ENCODE results near the gene ADIG. TPM values are rescaled to one million over a fixed set of nuclear protein-coding genes. Genes with fewer than 3 reads are reported as not detected.

The ADIG gene
- total and polyA plus RNA-seq, 12 donors = 0.32 TPM; not detected in 11

- TF ChIP-seq CTCF (IDR thresholded peaks at IDR 0.05) = no peak
These were observed 54.8 kb downstream of the ADIG start for GRCh38 chr20:38635721-38636288.

More at GRCh38 chr20:38635721-38636288, 54.8 kb downstream of the ADIG start:
- peaks cover 0 to 34% (median 12%) of the 10 kb centered on the region in 7 donors for H3K27me3 ChIP-seq
- H3K27ac ChIP-seq = no peak overlapping the region
- H3K4me3 ChIP-seq = no peak overlapping the region
- H3K9me3 ChIP-seq = peaks cover 0 to 2% (median 0%) of the 10 kb centered on the region in 11 donors
- no peak for DNase-seq
- H3K4me1 ChIP-seq = peaks cover 0 to 6% (median 0%) of the 10 kb centered on the region in 9 donors
- intact Hi-C loops (cut with DNase I) = no loop called here
- 55 to 60% methylated on average over 3 of the region's 3 CpGs for WGBS, 2 donors
- ATAC-seq = no peak
- H3K36me3 ChIP-seq = no peaks in the 10 kb centered on the region

Other genes starting within 250 kb of the ADIG start
- 1 to 10 TPM in 1 of 10 donors, under 1 TPM in 4, not detected in 5; 0.17 to 3.5 (median 0.23) TPM for gene LBP, start 234.7 kb upstream of the ADIG start, total RNA-seq
- 1 to 10 TPM in 1 of 2 donors, under 1 TPM in 1; 0.37 to 1.3 TPM for gene LBP, start 234.7 kb upstream of the ADIG start, polyA plus RNA-seq
- 10 to 100 TPM in 2 of 10 donors, 1 to 10 TPM in 8; 4.2 to 25.9 (median 6.3) TPM for gene SNHG17, start 145.9 kb upstream of the ADIG start, total RNA-seq
- 10 to 100 TPM; 12.3 to 22.9 TPM for gene SNHG17, start 145.9 kb upstream of the ADIG start, polyA plus RNA-seq
- 10 to 100 TPM; 21.6 to 28.2 (median 26.5) TPM for gene RALGAPB, start 108.4 kb upstream of the ADIG start, total RNA-seq
- gene RALGAPB, start 108.4 kb upstream of the ADIG start, polyA plus RNA-seq = 1 to 10 TPM; 8.4 to 9.1 TPM
- not detected for gene ARHGAP40, start 20.6 kb downstream of the ADIG start, total RNA-seq
- gene ARHGAP40, start 20.6 kb downstream of the ADIG start, polyA plus RNA-seq = not detected
- gene SLC32A1, start 143.3 kb downstream of the ADIG start, total RNA-seq = not detected
- not detected for gene SLC32A1, start 143.3 kb downstream of the ADIG start, polyA plus RNA-seq
- 1 to 10 TPM; 1.5 to 4.1 (median 2.8) TPM for gene ACTR5, start 167.3 kb downstream of the ADIG start, total RNA-seq
- 1 to 10 TPM; 4.0 to 5.4 TPM for gene ACTR5, start 167.3 kb downstream of the ADIG start, polyA plus RNA-seq
- gene PPP1R16B, start 224.5 kb downstream of the ADIG start, total RNA-seq = 10 to 100 TPM in 2 of 10 donors, 1 to 10 TPM in 8; 2.7 to 13.8 (median 6.6) TPM
- 1 to 10 TPM; 2.5 to 5.4 TPM for gene PPP1R16B, start 224.5 kb downstream of the ADIG start, polyA plus RNA-seq